Nephron (organoid): ENCODE results near the gene PRKAG2.

Source experiments
- H3K27ac Mint-ChIP-seq, 3 experiments: 2 replicates each; pipeline ENCODE4 v1.8.0; 2020; ENCODE audit warnings: mixed read lengths in 3 of 3, mild to moderate bottlenecking in 2 of 3, moderate library complexity in 1 of 3
- H3K27me3 Mint-ChIP-seq: 2 replicates; pipeline ENCODE4 v1.8.0; 2021; ENCODE audit warnings: low read depth, mild to moderate bottlenecking, moderate library complexity, mixed read lengths
- H3K36me3 Mint-ChIP-seq: 2 replicates; pipeline ENCODE4 v1.8.0; 2020; ENCODE audit warnings: low read depth, mixed read lengths
- H3K4me1 Mint-ChIP-seq: 2 replicates; pipeline ENCODE4 v1.8.0; 2020; ENCODE audit warnings: mixed read lengths
- H3K4me3 Mint-ChIP-seq, 3 experiments: 2 replicates each; pipeline ENCODE4 v1.8.0; 2020; ENCODE audit warnings: mild to moderate bottlenecking in 3 of 3, mixed read lengths in 3 of 3, moderate library complexity in 2 of 3
- H3K9me3 Mint-ChIP-seq: 2 replicates; pipeline ENCODE4 v1.8.0; 2020; ENCODE audit warnings: mixed read lengths
- CTCF ChIP-seq, 3 experiments: fragments of 200-600 bp; sonication (generic); IDR thresholded peaks; one replicate each; pipeline ENCODE4 v1.5.0; 2021; ENCODE audit warnings: antibody characterized with exemption in 3 of 3; ENCODE audit not compliant: unreplicated experiment in 3 of 3

Gene PRKAG2

GRCh38 chr7:151779255-151779654 is 97.7 kb downstream of the PRKAG2 start:
- Mint-ChIP-seq H3K4me3 (no peak overlapping the region), H3K27me3 (peaks cover 42% of the 10 kb centered on the region), H3K27ac (no peak overlapping the region), H3K9me3 (no peaks in the 10 kb centered on the region), H3K36me3 (no peaks in the 10 kb centered on the region), H3K4me1 (no peaks in the 10 kb centered on the region)
- no peak for TF ChIP-seq CTCF (IDR thresholded peaks at IDR 0.05; ENCODE audit: unreplicated experiment in 3 of 3)

- no peak overlapping the region for H3K27ac Mint-ChIP-seq
- no peaks in the 10 kb centered on the region for H3K9me3 Mint-ChIP-seq
- no peaks in the 10 kb centered on the region for H3K4me1 Mint-ChIP-seq
- no peaks in the 10 kb centered on the region for H3K36me3 Mint-ChIP-seq
- peaks cover 48% of the 10 kb centered on the region for H3K27me3 Mint-ChIP-seq
- H3K4me3 Mint-ChIP-seq = no peak overlapping the region
- TF ChIP-seq CTCF (IDR thresholded peaks at IDR 0.05; ENCODE audit: unreplicated experiment in 3 of 3) = no peak
Measured at GRCh38 chr7:151777908-151778670, 98.8 kb downstream of the PRKAG2 start.

- Mint-ChIP-seq H3K9me3 (no peaks in the 10 kb centered on the region), H3K4me3 (no peak overlapping the region), H3K4me1 (no peaks in the 10 kb centered on the region), H3K27me3 (peaks cover 48% of the 10 kb centered on the region), H3K27ac (no peak overlapping the region), H3K36me3 (no peaks in the 10 kb centered on the region)
- TF ChIP-seq CTCF (IDR thresholded peaks at IDR 0.05; ENCODE audit: unreplicated experiment in 3 of 3) = no peak
Measured at GRCh38 chr7:151777495-151777880, 99.4 kb downstream of the PRKAG2 start.

GRCh38 chr7:151776876-151777494 is 99.9 kb downstream of the PRKAG2 start:
- Mint-ChIP-seq H3K4me3 (no peak overlapping the region), H3K27ac (no peak overlapping the region), H3K9me3 (no peaks in the 10 kb centered on the region), H3K27me3 (peaks cover 49% of the 10 kb centered on the region), H3K4me1 (no peaks in the 10 kb centered on the region), H3K36me3 (no peaks in the 10 kb centered on the region)
- no peak for TF ChIP-seq CTCF (IDR thresholded peaks at IDR 0.05; ENCODE audit: unreplicated experiment in 3 of 3)

- no peaks in the 10 kb centered on the region for H3K9me3 Mint-ChIP-seq
- TF ChIP-seq CTCF (IDR thresholded peaks at IDR 0.05; ENCODE audit: unreplicated experiment in 3 of 3) = no peak
- H3K27ac Mint-ChIP-seq = no peak overlapping the region
- no peaks in the 10 kb centered on the region for H3K4me1 Mint-ChIP-seq
- no peaks in the 10 kb centered on the region for H3K36me3 Mint-ChIP-seq
- no peak overlapping the region for H3K4me3 Mint-ChIP-seq
- peaks cover 48% of the 10 kb centered on the region for H3K27me3 Mint-ChIP-seq
Measured at GRCh38 chr7:151776446-151776845, 100.5 kb downstream of the PRKAG2 start.
